Activated CD4-positive, alpha-beta T cell treated with anti-CD3 and anti-CD28 coated beads for 36 hours (primary cell): ENCODE measurements around the gene LCLAT1. TPM values are rescaled to one million over a fixed set of nuclear protein-coding genes. Genes with fewer than 3 reads are reported as not detected.
"Not testable (repeated sequence)": the region's sequence is repeated elsewhere in the genome, so short reads cannot be mapped to it uniquely, and the experiment has no call there.

Experiments used
- ATAC-seq: fragments of 200-7000 bp; cut with Tn5 transposase; one replicate; pipeline ENCODE4 v1.10.0; 2021; ENCODE audit warnings: mild to moderate bottlenecking, moderate library complexity
- CTCF ChIA-PET: fragments of 350-600 bp; sonication (Branson Sonifier 250); formaldehyde crosslinking; loops from one replicate; lab custom pipeline; 2021; ENCODE audit warnings: antibody characterized with exemption; lab: Charles Lee
- POLR2A ChIA-PET: fragments of 350-600 bp; sonication (Branson Sonifier 250); formaldehyde crosslinking; loops from one replicate; lab custom pipeline; 2021; ENCODE audit warnings: antibody characterized with exemption, inconsistent platforms; lab: Charles Lee
- DNase-seq: peaks from one replicate; pipeline ENCODE4 v3.0.0-alpha.2; 2020
- H3K27ac Mint-ChIP-seq: one replicate; pipeline ENCODE4 v1.8.0; 2021; ENCODE audit warnings: mixed read lengths
- H3K27me3 Mint-ChIP-seq: one replicate; pipeline ENCODE4 v1.8.0; 2021; ENCODE audit warnings: mixed read lengths
- H3K36me3 Mint-ChIP-seq: one replicate; pipeline ENCODE4 v1.8.0; 2021; ENCODE audit warnings: low read depth, mixed read lengths
- H3K4me1 Mint-ChIP-seq: one replicate; pipeline ENCODE4 v1.8.0; 2021; ENCODE audit warnings: mixed read lengths
- H3K4me3 Mint-ChIP-seq: one replicate; pipeline ENCODE4 v1.8.0; 2021; ENCODE audit warnings: mild to moderate bottlenecking, moderate library complexity, mixed read lengths
- H3K9me3 Mint-ChIP-seq: one replicate; pipeline ENCODE4 v1.8.0; 2021; ENCODE audit warnings: low read depth, mixed read lengths
- intact Hi-C, 2 experiments: fragments of 100-400 bp; cut with DNase I in 1 of 2; cut with micrococcal nuclease in 1 of 2; formaldehyde crosslinking; loops; one replicate each; pipeline versions ENCODE4 v1.14.2 to v1.15.1; 2022 to 2024; cut with DNase I, micrococcal nuclease
- total RNA-seq, 2 experiments: library from RNA; stranded (reverse); gene quantifications; one replicate each; pipeline ENCODE4 v1.2.3, GENCODE V29; 2021

The LCLAT1 gene
- total RNA-seq, 2 experiments from 2014 or later: 18.5 to 21.7 TPM

DNA sequence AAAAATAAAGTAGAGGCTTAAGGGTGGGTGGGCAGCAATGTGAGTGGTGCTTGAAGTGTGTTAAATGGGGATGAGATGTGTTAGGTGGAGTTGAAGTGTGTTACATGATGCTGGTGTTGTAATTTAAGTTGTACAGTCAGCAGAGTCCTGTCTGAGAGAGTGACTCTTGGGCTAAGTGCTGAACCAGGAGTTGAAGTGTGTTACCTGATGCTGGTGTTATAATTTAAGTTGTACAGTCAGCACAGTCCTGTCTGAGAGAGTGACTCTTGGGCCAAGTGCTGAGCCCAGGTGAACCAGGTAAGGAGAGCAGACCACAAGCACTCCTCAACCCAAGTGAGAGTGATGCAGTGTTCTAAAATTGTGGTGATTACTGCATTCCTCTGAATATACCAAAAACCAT, 40.6 kb downstream of the LCLAT1 start:
- intact Hi-C loops: no loop called here
- peak; percentile 14 for ATAC-seq
- Mint-ChIP-seq H3K27ac (no peak overlapping the region), H3K4me3 (no peak overlapping the region), H3K27me3 (no peaks in the 10 kb centered on the region), H3K4me1 (peaks cover 35% of the 10 kb centered on the region), H3K9me3 (no peaks in the 10 kb centered on the region), H3K36me3 (peaks cover 4% of the 10 kb centered on the region)
- DNase-seq: no peak
- ChIA-PET CTCF (interaction anchor here (0.6 kb wide), 1 partner anchor 136 kb away, joined by 3 read pairs; no protein-coding TSS in a partner anchor), POLR2A (no interaction called here)

DNA sequence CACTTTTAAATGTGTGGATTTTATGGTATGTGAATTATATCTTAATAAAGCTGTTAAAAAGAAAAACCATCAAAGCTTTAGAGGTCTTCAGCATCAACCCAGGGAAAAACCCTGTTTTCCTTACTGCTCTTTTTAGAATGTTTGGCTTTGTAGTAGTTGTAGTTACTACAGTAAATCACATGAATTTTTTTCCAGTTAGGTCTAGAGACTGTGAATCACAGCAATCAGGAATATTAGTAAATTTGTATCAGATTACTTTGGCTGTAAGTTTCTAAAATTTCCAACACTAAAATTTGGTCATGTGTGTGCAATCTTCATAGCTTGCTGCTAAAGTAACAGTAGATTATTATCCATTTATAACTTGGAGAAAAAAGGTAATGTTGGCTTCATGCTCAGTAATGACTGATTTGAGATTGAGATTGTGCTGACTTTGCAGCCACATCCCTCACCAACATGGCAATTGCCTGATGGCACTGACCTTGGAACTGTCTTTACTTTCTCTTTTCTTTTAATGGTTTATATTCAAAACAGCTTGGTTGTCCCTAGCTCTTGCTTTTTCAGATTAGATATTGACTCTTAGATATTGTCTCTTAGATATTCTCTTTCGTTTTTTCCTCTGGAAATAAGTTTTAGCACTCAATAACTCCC, 41.1 kb downstream of the LCLAT1 start:
- Mint-ChIP-seq H3K9me3 (no peaks in the 10 kb centered on the region), H3K27me3 (no peaks in the 10 kb centered on the region), H3K36me3 (peaks cover 4% of the 10 kb centered on the region), H3K4me3 (no peak overlapping the region), H3K27ac (no peak overlapping the region), H3K4me1 (peaks cover 35% of the 10 kb centered on the region)
- CTCF ChIA-PET: interaction anchor here (0.5 to 1.0 kb wide), 3 partner anchors 19 to 218 kb away, joined by 3 read pairs; no protein-coding TSS in a partner anchor
- no peak for ATAC-seq
- no peak for DNase-seq
- intact Hi-C loops: no loop called here
- POLR2A ChIA-PET: no interaction called here

DNA sequence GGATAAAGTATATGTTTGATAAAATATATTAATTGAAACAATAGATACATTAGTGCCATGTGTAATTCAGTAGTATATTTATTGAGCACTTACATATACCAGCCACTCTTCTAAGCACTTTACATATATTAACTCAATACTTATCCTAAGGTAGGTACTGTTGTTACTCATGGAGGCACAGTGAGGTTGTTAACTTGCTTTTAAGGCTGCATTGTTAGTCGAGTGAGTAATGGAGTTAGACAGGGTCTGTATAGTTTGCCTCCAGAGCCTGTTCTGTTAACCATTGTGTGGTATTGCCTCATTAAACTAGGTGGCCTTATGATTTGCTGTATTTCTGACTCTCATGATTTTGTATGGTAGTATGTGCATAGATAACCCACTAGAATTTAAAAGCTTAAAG, 44.2 kb downstream of the LCLAT1 start:
- Mint-ChIP-seq H3K36me3 (peaks cover 12% of the 10 kb centered on the region), H3K4me1 (peaks cover 40% of the 10 kb centered on the region), H3K27me3 (no peaks in the 10 kb centered on the region), H3K4me3 (no peak overlapping the region), H3K27ac (no peak overlapping the region), H3K9me3 (peaks cover 8% of the 10 kb centered on the region)
- ATAC-seq: peak; percentile 53
- ChIA-PET POLR2A (no interaction called here), CTCF (no interaction called here)
- intact Hi-C loops: no loop called here
- no peak for DNase-seq

DNA sequence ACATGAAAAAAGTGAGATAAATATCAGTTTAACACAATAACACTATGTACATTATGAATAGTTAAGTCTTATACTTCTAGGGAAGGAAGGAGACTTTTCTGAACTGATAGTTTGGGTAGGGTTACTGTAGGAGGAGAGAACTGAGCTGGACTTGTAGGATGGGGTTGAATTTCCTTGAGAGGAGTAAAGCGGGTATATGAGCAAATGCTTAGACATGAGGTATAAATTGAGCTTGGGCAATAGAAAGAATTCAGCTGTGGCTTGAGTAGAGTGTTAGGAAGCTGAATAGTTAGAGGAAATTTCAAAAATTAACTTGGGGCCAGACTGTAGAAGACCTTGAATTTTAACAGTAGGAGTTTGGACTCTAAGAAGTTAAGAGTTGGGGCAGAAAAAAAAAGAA, 45.1 kb downstream of the LCLAT1 start:
- POLR2A ChIA-PET: no interaction called here
- no peak for ATAC-seq
- H3K4me1 Mint-ChIP-seq: peaks cover 34% of the 10 kb centered on the region
- intact Hi-C loops: no loop called here
- DNase-seq: no peak
- H3K9me3 Mint-ChIP-seq: peaks cover 13% of the 10 kb centered on the region
- no peaks in the 10 kb centered on the region for H3K27me3 Mint-ChIP-seq
- peaks cover 17% of the 10 kb centered on the region for H3K36me3 Mint-ChIP-seq
- CTCF ChIA-PET: interaction anchor here (0.6 to 0.7 kb wide), 2 partner anchors 65 to 557 kb away, joined by 4 to 5 read pairs; no protein-coding TSS in a partner anchor
- H3K27ac Mint-ChIP-seq: no peak overlapping the region
- no peak overlapping the region for H3K4me3 Mint-ChIP-seq

DNA sequence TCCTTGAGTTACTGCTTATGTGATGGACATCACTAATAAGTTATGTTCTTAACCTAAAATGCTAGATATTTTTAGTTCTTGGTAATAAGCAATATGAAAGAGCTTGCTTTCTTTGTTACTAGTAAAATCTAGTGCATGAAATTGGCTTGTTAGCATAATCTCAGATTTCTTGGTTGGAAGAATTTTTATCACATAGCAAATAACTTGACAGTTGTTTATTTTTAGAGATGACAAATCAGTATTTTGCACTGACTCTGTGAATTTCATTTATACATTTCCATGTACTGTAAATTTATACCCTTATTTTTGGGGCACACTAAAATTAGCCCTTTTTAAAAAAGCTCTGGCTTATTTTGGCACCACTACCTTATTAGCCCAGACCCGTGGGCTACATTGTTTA, 45.6 kb downstream of the LCLAT1 start:
- Mint-ChIP-seq H3K36me3 (peaks cover 20% of the 10 kb centered on the region), H3K4me1 (peaks cover 29% of the 10 kb centered on the region), H3K27ac (no peak overlapping the region), H3K9me3 (peaks cover 14% of the 10 kb centered on the region), H3K4me3 (no peak overlapping the region), H3K27me3 (no peaks in the 10 kb centered on the region)
- ATAC-seq (no peak), DNase-seq (no peak)
- intact Hi-C loops: no loop called here
- POLR2A ChIA-PET: no interaction called here
- CTCF ChIA-PET: interaction anchor here (0.6 to 0.7 kb wide), 2 partner anchors 66 to 556 kb away, joined by 4 to 5 read pairs; no protein-coding TSS in a partner anchor

DNA sequence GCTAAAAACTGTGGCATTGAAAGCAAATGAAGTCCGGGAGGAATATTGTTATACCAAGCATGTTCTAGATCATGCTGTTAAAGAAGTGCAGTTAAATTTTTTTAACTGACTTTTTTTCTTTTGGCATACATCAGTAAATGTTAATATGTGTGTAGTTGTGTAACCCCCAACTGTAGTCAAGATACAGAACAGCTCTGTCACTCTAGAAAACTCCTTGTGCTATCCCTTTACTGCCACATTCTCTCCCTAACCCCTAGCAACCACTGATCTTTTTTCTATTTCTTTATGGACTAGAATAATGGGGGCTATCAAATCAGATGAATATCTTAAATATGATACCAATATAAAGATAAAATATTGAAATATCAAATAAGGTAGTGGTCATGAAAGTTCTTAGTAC, 46.4 kb downstream of the LCLAT1 start:
- peaks cover 20% of the 10 kb centered on the region for H3K9me3 Mint-ChIP-seq
- ATAC-seq (no peak), DNase-seq (no peak)
- intact Hi-C loops: no loop called here
- H3K4me3 Mint-ChIP-seq: no peak overlapping the region
- ChIA-PET POLR2A (no interaction called here), CTCF (no interaction called here)
- peaks cover 27% of the 10 kb centered on the region for H3K36me3 Mint-ChIP-seq
- H3K4me1 Mint-ChIP-seq: peaks cover 23% of the 10 kb centered on the region
- H3K27ac Mint-ChIP-seq: no peak overlapping the region
- H3K27me3 Mint-ChIP-seq: no peaks in the 10 kb centered on the region

DNA sequence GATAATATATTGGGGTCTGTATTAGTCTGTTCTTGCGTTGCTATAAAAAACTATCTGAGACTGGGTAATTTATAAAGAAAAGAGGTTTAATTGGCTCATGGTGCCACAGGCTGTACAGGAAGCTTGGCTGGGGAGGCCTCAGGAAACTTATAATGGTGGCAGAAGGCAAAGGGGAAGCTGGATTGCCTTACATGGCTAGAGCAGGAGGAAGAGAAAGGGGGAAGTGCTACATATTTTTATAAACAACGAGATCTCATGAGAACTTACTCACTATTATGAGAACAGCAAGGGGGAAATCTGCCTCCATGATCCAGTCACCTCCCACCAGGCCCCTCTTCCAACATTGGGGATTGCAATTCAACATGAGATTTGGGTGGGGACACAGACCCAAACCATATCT, 48.9 kb downstream of the LCLAT1 start:
- H3K27me3 Mint-ChIP-seq, POLR2A ChIA-PET, ATAC-seq, H3K27ac Mint-ChIP-seq, intact Hi-C loops, DNase-seq, H3K4me3 Mint-ChIP-seq: not testable (repeated sequence)
- CTCF ChIA-PET: interaction anchor here (0.7 kb wide), 1 partner anchor 220 kb away, joined by 3 read pairs; no protein-coding TSS in a partner anchor
- peaks cover 39% of the 10 kb centered on the region for H3K36me3 Mint-ChIP-seq
- peaks cover 27% of the 10 kb centered on the region for H3K9me3 Mint-ChIP-seq
- H3K4me1 Mint-ChIP-seq: peaks cover 14% of the 10 kb centered on the region

DNA sequence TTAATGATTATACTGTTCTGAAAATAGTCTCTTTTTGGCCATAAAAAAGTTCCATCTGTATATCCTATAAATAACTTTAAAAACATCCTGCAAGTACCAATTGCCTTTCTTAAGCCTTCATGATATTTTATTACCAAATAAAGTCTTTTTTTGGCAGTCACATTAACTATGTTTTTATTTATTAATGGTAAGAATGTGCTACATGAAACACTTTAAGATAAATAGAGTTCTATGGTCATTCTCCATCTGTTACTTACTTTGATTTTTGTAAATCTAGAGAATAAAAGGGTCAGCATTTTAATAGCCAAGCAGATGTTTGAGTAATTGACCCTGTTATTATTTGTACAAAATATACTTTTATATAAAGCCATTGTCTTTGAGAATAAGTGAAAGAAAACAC, 52.6 kb downstream of the LCLAT1 start:
- ChIA-PET CTCF (no interaction called here), POLR2A (no interaction called here)
- Mint-ChIP-seq H3K27ac (no peak overlapping the region), H3K4me1 (peaks cover 38% of the 10 kb centered on the region), H3K36me3 (peaks cover 52% of the 10 kb centered on the region), H3K27me3 (no peaks in the 10 kb centered on the region), H3K4me3 (no peak overlapping the region), H3K9me3 (peaks cover 34% of the 10 kb centered on the region)
- no peak for DNase-seq
- intact Hi-C loops: no loop called here
- ATAC-seq: no peak

DNA sequence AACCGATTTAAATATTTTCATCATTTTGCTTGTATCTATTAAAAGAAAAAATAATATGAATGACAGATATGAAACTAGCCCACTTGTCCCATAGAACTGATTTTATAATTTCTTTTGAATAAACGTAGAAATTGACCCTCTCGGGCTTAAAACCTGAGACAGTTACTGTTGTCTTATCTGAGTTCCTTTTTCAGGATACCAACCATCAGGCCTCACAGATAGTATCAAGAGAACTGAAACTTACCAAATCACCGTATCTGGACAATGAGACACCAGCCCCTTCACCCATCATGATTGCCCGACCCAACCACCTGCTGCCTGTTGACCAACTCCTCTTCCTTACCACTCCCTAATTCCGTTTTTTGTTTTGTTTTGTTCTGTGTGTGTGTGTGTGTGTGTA, 53.7 kb downstream of the LCLAT1 start:
- H3K27me3 Mint-ChIP-seq: no peaks in the 10 kb centered on the region
- ChIA-PET POLR2A (no interaction called here), CTCF (no interaction called here)
- H3K36me3 Mint-ChIP-seq: peaks cover 49% of the 10 kb centered on the region
- no peak overlapping the region for H3K27ac Mint-ChIP-seq
- ATAC-seq (no peak), DNase-seq (no peak)
- H3K4me3 Mint-ChIP-seq: no peak overlapping the region
- H3K9me3 Mint-ChIP-seq: peaks cover 30% of the 10 kb centered on the region
- intact Hi-C loops: no loop called here
- H3K4me1 Mint-ChIP-seq: peaks cover 44% of the 10 kb centered on the region

DNA sequence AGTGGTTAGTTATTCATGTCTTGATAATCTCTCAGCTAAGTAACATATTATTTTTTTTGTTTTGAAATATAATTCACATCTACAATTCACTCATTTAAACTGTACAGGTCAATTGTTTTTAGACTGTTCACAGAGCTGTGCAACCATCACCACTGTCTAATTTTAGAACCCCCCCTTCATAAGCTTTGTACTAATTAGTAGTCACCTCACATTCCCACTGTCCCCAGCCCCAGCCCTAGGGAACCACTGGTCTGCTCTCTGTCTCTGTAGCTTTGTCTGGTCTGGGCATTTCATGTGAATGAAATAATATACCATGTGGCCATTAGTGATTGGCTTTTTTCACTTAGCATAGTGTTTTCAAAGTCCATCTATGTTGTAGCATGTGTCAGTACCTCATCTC, 55.3 kb downstream of the LCLAT1 start:
- intact Hi-C loops: no loop called here
- CTCF ChIA-PET: interaction anchor here (0.9 kb wide), 1 partner anchor 356 kb away, joined by 3 read pairs; no protein-coding TSS in a partner anchor
- Mint-ChIP-seq H3K4me1 (peaks cover 41% of the 10 kb centered on the region), H3K27me3 (no peaks in the 10 kb centered on the region), H3K4me3 (no peak overlapping the region), H3K36me3 (peaks cover 38% of the 10 kb centered on the region), H3K27ac (peak overlapping the region; percentile 38), H3K9me3 (peaks cover 21% of the 10 kb centered on the region)
- no peak for ATAC-seq
- DNase-seq: no peak
- POLR2A ChIA-PET: no interaction called here

DNA sequence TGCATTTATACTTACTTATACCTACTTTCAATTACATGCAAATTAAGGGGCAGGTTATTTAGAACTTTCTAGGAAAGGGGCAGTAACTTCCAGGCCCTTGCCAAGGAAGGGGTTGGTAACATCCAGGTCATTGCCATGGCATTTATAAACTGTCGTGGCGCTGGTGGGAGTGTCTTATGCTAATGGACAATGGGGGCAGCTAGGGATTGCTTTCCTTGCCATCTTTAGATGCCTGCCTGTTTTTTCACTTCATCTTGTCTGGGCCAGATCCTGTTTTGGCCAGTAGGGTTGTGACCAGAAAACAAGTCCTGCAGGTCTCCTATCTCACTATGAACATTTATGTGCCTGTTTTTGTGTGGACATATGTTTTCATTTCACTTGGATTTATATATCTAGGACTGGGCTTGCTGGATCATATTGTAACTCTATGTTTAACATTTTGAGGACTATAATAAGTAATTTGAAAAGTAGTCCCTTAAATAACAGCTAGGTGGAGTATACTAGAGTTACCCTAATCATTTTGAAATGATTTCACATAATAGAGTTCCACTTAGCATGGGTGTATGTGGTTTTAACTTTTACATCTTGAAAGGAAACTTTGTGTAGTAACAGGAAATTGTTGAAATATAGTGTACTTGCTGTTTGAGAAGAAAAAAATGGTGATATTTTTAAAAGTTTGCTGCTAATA, 56.1 kb downstream of the LCLAT1 start:
- peak; percentile 76 for ATAC-seq
- Mint-ChIP-seq H3K4me1 (peaks cover 41% of the 10 kb centered on the region), H3K9me3 (peaks cover 23% of the 10 kb centered on the region), H3K4me3 (no peak overlapping the region), H3K36me3 (peaks cover 38% of the 10 kb centered on the region), H3K27me3 (no peaks in the 10 kb centered on the region), H3K27ac (peak overlapping the region; percentile 86)
- POLR2A ChIA-PET: no interaction called here
- no peak for DNase-seq
- intact Hi-C loops: no loop called here
- CTCF ChIA-PET: interaction anchor here (0.7 to 1.0 kb wide), 2 partner anchors 20 to 72 kb away, joined by 3 to 4 read pairs; no protein-coding TSS in a partner anchor

DNA sequence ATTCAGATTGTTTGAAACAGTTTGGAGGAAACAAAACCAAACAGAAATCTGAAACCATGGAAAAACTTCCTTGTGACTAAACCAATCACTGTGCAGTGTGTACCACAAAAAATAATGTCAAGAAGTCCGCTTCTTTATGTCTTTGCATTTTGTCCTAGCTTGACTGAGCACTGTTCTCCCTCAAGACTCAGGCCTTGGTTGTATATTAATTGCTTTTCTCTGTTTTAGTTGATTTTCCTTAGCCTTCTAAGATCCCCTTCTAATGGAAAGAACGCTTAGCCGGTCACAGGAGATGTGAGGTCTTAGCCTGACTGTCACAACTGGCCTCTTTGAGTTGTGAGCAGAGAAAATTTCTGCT, 56.6 kb downstream of the LCLAT1 start:
- DNase-seq (no peak), ATAC-seq (peak; percentile 33)
- Mint-ChIP-seq H3K4me3 (no peak overlapping the region), H3K27me3 (no peaks in the 10 kb centered on the region), H3K4me1 (peaks cover 41% of the 10 kb centered on the region), H3K9me3 (peaks cover 23% of the 10 kb centered on the region), H3K27ac (peak overlapping the region; percentile 86), H3K36me3 (peaks cover 35% of the 10 kb centered on the region)
- intact Hi-C loops: no loop called here
- POLR2A ChIA-PET: no interaction called here
- CTCF ChIA-PET: interaction anchor here (0.7 to 1.9 kb wide), 4 partner anchors 19 to 296 kb away, joined by 3 to 6 read pairs (median 4); no protein-coding TSS in a partner anchor
